ENCODE measurements around the gene SUCLG1.
"Not testable (repeated sequence)": the region's sequence is repeated elsewhere in the genome, so short reads cannot be mapped to it uniquely, and the experiment has no call there.

- not testable (repeated sequence) for TF ChIP-seq RAD21 (IDR thresholded peaks at IDR 0.05; ENCODE audit: insufficient read depth, low read depth, low read length); CTCF (IDR thresholded peaks at IDR 0.05 in 2 of 3, conservative IDR thresholded peaks at IDR 0.05 in 1 of 3; ENCODE audit: control insufficient read depth in 2 of 3, extremely low read depth in 1 of 3, insufficient read depth in 1 of 3, low read depth in 3 of 3, low read length in 3 of 3); NFYB (IDR thresholded peaks at IDR 0.05; ENCODE audit: insufficient read depth, low read depth, low read length); MXI1 (IDR thresholded peaks at IDR 0.05; ENCODE audit: low read depth, low read length)
Measured at GRCh38 chr2:84402111-84402510, 57.0 kb downstream of the SUCLG1 start.

Measured in GM12878 (cell line).